HepG2 (cell line): ENCODE results near the gene SELENOI. TPM values are rescaled to one million over a fixed set of nuclear protein-coding genes. Genes with fewer than 3 reads are reported as not detected.
A peak's percentile ranks its signal among the peaks of the same experiment; 100 is the strongest.

Experiments
- ATF4 ChIP-seq, 2 experiments: fragments of 450-650 bp in 1 of 2; sonication (generic) in 1 of 2; formaldehyde crosslinking; IDR thresholded peaks; 2 replicates each; pipeline versions ENCODE4 v1.5.0 to v1.8.0; 2020 to 2022; ENCODE audit warnings: mild to moderate bottlenecking in 1 of 2, missing genetic modification reagents in 1 of 2
- BORCS8-MEF2B ChIP-seq: sonication (generic); formaldehyde crosslinking; IDR thresholded peaks from 2 replicates; pipeline ENCODE4 v1.8.0; 2022; ENCODE audit warnings: mild to moderate bottlenecking, missing genetic modification reagents
- EED ChIP-seq: sonication (generic); formaldehyde crosslinking; IDR thresholded peaks from 2 replicates; pipeline ENCODE4 v1.5.0; 2020; ENCODE audit warnings: mild to moderate bottlenecking, missing genetic modification reagents
- GPN1 ChIP-seq: sonication (generic); formaldehyde crosslinking; IDR thresholded peaks from 2 replicates; pipeline ENCODE4 v1.5.1; 2020; ENCODE audit warnings: missing genetic modification reagents, borderline replicate concordance
- HNRNPK ChIP-seq: fragments of 200-400 bp; formaldehyde crosslinking; IDR thresholded peaks from 2 replicates; pipeline ENCODE4 v1.6.1; 2018; ENCODE audit warnings: low read length, low read depth, moderate library complexity, mild to moderate bottlenecking; ENCODE audit not compliant: poor library complexity, severe bottlenecking
- KAT2B ChIP-seq: fragments of 150-350 bp; IDR thresholded peaks from 2 replicates; pipeline ENCODE4 v1.6.1; 2014; ENCODE audit warnings: low read depth, low read length, borderline replicate concordance
- REL ChIP-seq: sonication (generic); formaldehyde crosslinking; conservative IDR thresholded peaks from 2 replicates; pipeline ENCODE4 v1.8.0; 2022; ENCODE audit warnings: mild to moderate bottlenecking, missing genetic modification reagents, moderate library complexity
- SNAI1 ChIP-seq: sonication (generic); formaldehyde crosslinking; IDR thresholded peaks from 2 replicates; pipeline ENCODE4 v1.5.0; 2020; ENCODE audit warnings: mild to moderate bottlenecking, missing genetic modification reagents, borderline replicate concordance
- SNAPC4 ChIP-seq: sonication (generic); formaldehyde crosslinking; IDR thresholded peaks from 2 replicates; pipeline ENCODE4 v1.4.0; 2020; ENCODE audit warnings: mild to moderate bottlenecking, missing genetic modification reagents
- TBP ChIP-seq: sonication (generic); formaldehyde crosslinking; IDR thresholded peaks from 2 replicates; pipeline ENCODE4 v1.5.0; 2020; ENCODE audit warnings: missing genetic modification reagents
- ZGPAT ChIP-seq: IDR thresholded peaks from 2 replicates; pipeline ENCODE4 v1.6.1; 2016; ENCODE audit warnings: mild to moderate bottlenecking
- ZNF138 ChIP-seq: sonication (generic); formaldehyde crosslinking; IDR thresholded peaks from 2 replicates; pipeline ENCODE4 v1.5.0; 2020; ENCODE audit warnings: mild to moderate bottlenecking, low read depth, missing genetic modification reagents
- ZNF350 ChIP-seq: sonication (generic); formaldehyde crosslinking; IDR thresholded peaks from 2 replicates; pipeline ENCODE4 v1.4.0; 2020; ENCODE audit warnings: mild to moderate bottlenecking, low read depth, missing genetic modification reagents, borderline replicate concordance
- ZNF414 ChIP-seq: sonication (generic); formaldehyde crosslinking; IDR thresholded peaks from 2 replicates; pipeline ENCODE4 v1.5.0; 2020; ENCODE audit warnings: missing genetic modification reagents
- ZNF576 ChIP-seq: sonication (generic); formaldehyde crosslinking; IDR thresholded peaks from 2 replicates; pipeline ENCODE4 v1.4.0; 2020; ENCODE audit warnings: mild to moderate bottlenecking, missing genetic modification reagents
- ZNF629 ChIP-seq: sonication (generic); formaldehyde crosslinking; conservative IDR thresholded peaks from 2 replicates; pipeline ENCODE4 v1.5.0; 2020; ENCODE audit warnings: missing genetic modification reagents
- polyA plus RNA-seq, 8 experiments: library from polyadenylated mRNA; depleted of rRNA in 3 of 8; stranded (reverse) in 7 of 8; unstranded in 1 of 8; fragments of >200 nt; fragmentation: Illumina TruSeq in 4 of 8; extraction: Trizol in 4 of 8; gene quantifications; 2 replicates each; pipeline versions ENCODE4 v1.2.1 to v1.2.3, GENCODE V29; 2011 to 2016; ENCODE audit warnings: low read depth in 4 of 8, missing spikeins in 1 of 8, mixed read lengths in 1 of 8; ENCODE audit not compliant: insufficient read depth in 1 of 8
- total RNA-seq, 5 experiments: library from RNA; depleted of rRNA; stranded (reverse); fragments of >200 nt; fragmentation: Illumina TruSeq; extraction: Trizol; gene quantifications; 2 replicates each; pipeline ENCODE4 v1.2.3, GENCODE V29; 2016; ENCODE audit warnings: low read depth in 1 of 5
- TF ChIP-seq, protein P1 (sequence below): sonication (generic); formaldehyde crosslinking; IDR thresholded peaks from 2 replicates; pipeline ENCODE4 v1.4.0; 2020; ENCODE audit warnings: mild to moderate bottlenecking, missing genetic modification reagents

SELENOI gene
- total and polyA plus RNA-seq, 2 of the 13 experiments (the other 11 are each of a cell fraction or from before 2014, with no cell fraction given), result 27.7 to 60.3 TPM

- peak; percentile 92 for TF ChIP-seq BORCS8-MEF2B (CRISPR knock-in tag)
- TF ChIP-seq REL (CRISPR knock-in tag), result peak; percentile 77; the same call in 1 of the 2 replicates
- 0 out of 2 replicates have a peak, but pooled peaks have one; percentile 51 for TF ChIP-seq ZNF576 (CRISPR knock-in tag)
- no peak; the same call in 1 of the 2 replicates for TF ChIP-seq GPN1
- 0 out of 2 replicates have a peak, but pooled peaks have one; percentile 20 for TF ChIP-seq TBP (CRISPR knock-in tag)
- peak; percentile 53 for TF ChIP-seq HNRNPK
- peak; percentile 90 for TF ChIP-seq ZGPAT (CRISPR knock-in tag)
- TF ChIP-seq KAT2B, result no peak
- peak; percentile 86 for TF ChIP-seq SNAI1 (CRISPR knock-in tag)
- TF ChIP-seq EED, result peak; percentile 97
- TF ChIP-seq ZNF138 (CRISPR knock-in tag), result peak; percentile 87; the same call in 1 of the 2 replicates
- peak; percentile 91 for TF ChIP-seq ZNF350
- TF ChIP-seq ZNF414 (CRISPR knock-in tag), result peak; percentile 65; the same call in 1 of the 2 replicates
- TF ChIP-seq, protein P1, sequence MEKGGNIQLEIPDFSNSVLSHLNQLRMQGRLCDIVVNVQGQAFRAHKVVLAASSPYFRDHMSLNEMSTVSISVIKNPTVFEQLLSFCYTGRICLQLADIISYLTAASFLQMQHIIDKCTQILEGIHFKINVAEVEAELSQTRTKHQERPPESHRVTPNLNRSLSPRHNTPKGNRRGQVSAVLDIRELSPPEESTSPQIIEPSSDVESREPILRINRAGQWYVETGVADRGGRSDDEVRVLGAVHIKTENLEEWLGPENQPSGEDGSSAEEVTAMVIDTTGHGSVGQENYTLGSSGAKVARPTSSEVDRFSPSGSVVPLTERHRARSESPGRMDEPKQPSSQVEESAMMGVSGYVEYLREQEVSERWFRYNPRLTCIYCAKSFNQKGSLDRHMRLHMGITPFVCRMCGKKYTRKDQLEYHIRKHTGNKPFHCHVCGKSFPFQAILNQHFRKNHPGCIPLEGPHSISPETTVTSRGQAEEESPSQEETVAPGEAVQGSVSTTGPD (CRISPR knock-in tag), result 0 out of 2 replicates have a peak, but pooled peaks have one; percentile 50
- TF ChIP-seq ATF4 (CRISPR knock-in tag; IDR thresholded peaks at IDR 0.05), result peak in 1 of 2 experiments; percentile 47; a peak in 1 of 4 replicates
- TF ChIP-seq SNAPC4 (CRISPR knock-in tag), result peak; percentile 91; the same call in 1 of the 2 replicates
- 0 out of 2 replicates have a peak, but pooled peaks have one; percentile 17 for TF ChIP-seq ZNF629 (CRISPR knock-in tag)
Observed at GRCh38 chr2:26345545-26346453, at the start of gene SELENOI (continued).
